WERI-Rb-1 (cell line): ENCODE measurements around the gene POPDC2.
A peak's percentile ranks its signal among the peaks of the same experiment; 100 is the strongest.

ENCODE experiments used
- DNase-seq: peaks from one replicate; pipeline ENCODE4 v3.0.0-alpha.2; 2020
- H3K27ac ChIP-seq: fragments of 250-450 bp; sonication (Bioruptor Pico); 2 replicates; pipeline ENCODE4 v1.5.1; 2020; ENCODE audit warnings: mild to moderate bottlenecking, moderate library complexity
- H3K27me3 ChIP-seq: fragments of 250-450 bp; sonication (Bioruptor Pico); 2 replicates; pipeline ENCODE4 v1.5.1; 2021; ENCODE audit warnings: mild to moderate bottlenecking, low read depth, moderate library complexity; ENCODE audit not compliant: insufficient read depth, severe bottlenecking
- H3K36me3 ChIP-seq: fragments of 250-450 bp; sonication (Bioruptor Pico); 2 replicates; pipeline ENCODE4 v1.5.1; 2020; ENCODE audit warnings: mild to moderate bottlenecking, moderate library complexity
- H3K4me3 ChIP-seq: 2 replicates; pipeline ENCODE4 v1.5.1; 2011; ENCODE audit warnings: low read depth, mild to moderate bottlenecking, control low read depth, low read length
- H3K9me3 ChIP-seq: fragments of 250-450 bp; sonication (Bioruptor Pico); 2 replicates; pipeline ENCODE4 v1.5.1; 2021; ENCODE audit warnings: mild to moderate bottlenecking, moderate library complexity; ENCODE audit not compliant: severe bottlenecking
- CTCF ChIP-seq: IDR thresholded peaks from 2 replicates; pipeline ENCODE4 v1.5.1; 2011; ENCODE audit warnings: low read depth, mild to moderate bottlenecking, control low read depth, inconsistent platforms, low read length

The POPDC2 gene

DNA sequence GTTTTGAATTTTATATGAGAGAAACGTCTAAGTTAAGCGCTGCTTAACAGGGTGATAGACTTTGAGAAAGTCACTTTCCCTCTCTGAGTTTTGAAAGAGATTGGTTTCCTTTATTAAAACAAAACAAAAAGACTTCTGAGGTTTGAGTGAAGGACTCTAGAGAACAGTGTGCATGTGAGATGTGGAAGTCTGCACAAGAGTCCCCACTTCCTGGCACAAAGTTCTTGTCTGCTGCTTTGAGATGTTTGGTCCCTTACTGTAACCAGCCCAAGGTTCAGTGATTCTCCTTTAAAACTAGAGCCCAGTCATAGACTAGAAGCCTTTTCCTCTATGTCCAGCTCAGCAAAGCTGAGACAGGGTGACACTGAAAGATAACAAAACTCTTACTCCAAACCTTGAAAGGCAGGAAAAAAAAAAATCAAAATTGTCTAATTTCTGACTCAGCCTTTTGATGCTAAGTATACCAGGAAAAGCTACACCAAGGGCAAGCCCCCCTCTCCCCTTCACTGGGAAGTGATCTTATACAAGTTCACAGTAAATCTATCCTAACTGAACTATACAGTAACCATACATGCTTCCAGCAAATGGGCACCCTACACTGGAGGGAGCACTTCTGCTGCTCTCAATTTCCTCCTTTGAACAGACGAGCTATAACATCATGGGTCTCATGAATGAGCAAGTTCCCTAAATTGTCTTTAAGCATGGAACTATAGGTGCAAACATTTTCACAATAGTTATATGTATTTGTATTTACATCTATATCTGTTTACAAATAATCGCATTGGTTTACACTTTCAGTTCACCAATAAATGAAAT, 2.3 kb downstream of the POPDC2 start:
- Histone ChIP-seq H3K27me3 (no peaks in the 10 kb centered on the region), H3K4me3 (no peak overlapping the region), H3K36me3 (no peaks in the 10 kb centered on the region), H3K9me3 (no peaks in the 10 kb centered on the region), H3K27ac (no peak overlapping the region)
- TF ChIP-seq CTCF = no peak
- DNase-seq = no peak

DNA sequence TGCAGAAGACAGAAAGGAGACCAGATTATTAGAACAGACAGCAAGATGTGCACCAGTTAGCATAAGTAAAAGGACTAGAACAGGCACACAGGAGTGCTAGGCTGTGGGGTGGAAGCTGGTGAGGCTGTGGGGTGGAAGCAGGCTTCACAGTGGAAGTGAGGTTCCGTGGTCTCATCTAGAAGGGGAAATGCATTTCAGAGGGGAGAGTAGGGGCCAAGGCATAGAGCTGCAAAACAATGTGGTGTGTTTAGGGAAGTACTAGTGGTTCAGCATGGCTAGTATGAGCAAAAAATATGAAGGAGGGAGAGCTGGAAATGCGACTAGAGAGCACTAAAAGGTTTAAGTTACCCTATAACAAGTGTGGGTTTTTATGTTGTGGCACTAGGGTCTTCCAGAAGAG, 6.5 kb downstream of the POPDC2 start:
- H3K27me3 ChIP-seq = no peaks in the 10 kb centered on the region
- no peak for DNase-seq
- no peak for TF ChIP-seq CTCF
- no peaks in the 10 kb centered on the region for H3K36me3 ChIP-seq
- no peak overlapping the region for H3K4me3 ChIP-seq
- H3K9me3 ChIP-seq = no peaks in the 10 kb centered on the region
- no peak overlapping the region for H3K27ac ChIP-seq

DNA sequence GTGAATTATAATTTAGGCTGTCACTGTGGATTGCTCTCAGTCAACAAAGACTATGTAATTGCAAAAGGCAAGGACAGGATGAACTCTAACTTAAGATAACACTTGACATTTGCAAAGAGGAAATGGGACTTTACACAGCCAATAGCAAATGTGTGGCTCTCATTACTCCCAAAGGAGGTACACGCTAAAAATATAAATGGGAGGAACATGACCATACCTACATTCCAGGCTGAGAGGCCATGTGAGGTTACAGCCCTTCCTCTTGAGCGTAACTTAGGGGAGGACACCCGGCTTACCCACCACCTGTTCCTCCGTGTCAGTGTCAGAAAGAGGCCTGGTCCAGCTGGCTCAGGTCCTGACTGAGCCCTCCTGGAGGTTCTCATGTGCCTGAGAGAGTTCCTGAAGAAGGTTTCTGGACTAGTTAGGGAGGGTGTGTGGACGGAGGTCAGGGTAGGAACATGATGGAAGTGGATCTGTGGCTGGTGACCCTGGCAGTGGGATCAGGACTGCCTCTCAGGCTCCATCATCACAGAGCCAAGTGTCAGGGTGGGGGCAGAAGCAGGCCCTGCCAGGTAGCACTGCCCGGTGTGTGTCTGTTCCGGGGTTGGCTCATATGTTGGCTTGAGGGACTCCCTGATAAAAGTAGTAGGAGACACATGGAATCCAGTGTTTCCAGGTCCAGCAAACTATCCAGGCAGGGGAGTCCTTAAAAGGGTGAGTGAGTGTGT, 7.9 kb downstream of the POPDC2 start:
- Histone ChIP-seq H3K27me3 (no peaks in the 10 kb centered on the region), H3K4me3 (no peak overlapping the region), H3K36me3 (no peaks in the 10 kb centered on the region), H3K9me3 (no peaks in the 10 kb centered on the region), H3K27ac (no peak overlapping the region)
- peak; percentile 57 for DNase-seq
- no peak for TF ChIP-seq CTCF

DNA sequence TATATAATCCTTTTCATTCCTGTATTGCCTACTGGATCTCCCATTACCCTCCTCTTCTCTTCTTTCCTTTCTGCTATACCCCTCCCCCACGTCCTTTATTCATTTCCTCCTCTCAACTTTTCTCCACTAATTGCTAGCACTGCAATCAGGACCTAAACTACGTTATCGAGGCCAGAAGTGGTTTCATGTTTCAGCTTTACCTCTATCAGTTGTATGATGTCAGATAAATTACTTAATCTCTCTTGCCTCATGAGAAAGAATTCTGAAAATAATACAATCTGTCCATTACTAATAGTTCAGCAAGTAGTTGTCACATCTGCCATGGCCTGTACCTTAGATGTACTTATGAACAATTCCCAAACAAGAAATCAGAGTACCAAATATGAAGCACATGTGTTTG, 10.6 kb downstream of the POPDC2 start:
- Histone ChIP-seq H3K27ac (no peak overlapping the region), H3K36me3 (no peaks in the 10 kb centered on the region), H3K27me3 (no peaks in the 10 kb centered on the region), H3K4me3 (no peak overlapping the region), H3K9me3 (no peaks in the 10 kb centered on the region)
- DNase-seq = no peak
- TF ChIP-seq CTCF = no peak

DNA sequence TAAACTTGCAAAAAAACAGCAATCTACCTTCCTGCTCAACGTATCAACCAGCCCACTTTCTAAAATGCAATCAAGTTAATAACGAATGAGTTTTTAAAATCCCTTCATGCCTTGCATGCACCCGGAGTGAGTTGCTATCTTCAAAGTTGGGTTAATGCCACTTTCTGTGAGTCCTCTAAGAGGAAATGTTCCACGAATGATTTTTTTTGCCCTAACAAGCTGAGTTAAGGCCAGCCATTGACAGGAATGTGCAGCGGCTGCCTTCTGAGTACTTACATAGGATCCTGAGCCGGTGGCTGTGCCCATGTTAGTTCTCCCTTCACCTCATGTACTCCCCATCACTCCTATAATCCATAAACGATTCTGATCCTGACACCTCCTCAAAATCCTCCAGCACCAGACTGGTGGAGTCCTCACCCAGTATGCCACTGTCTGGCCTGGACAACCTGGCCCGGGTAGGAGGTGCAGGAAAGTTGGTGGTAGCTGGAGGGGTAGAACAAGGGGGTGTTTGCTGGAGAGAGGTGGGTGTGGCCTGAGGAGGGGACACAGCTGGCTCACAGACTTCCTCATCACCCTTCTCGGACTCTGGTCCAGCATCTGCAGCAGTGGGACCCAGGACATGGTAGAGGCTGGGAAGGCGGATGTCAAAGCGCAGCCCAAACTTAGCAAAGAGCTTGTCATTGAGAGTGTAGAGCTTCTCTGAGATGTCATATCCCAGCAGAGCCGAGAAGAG, 12.4 kb downstream of the POPDC2 start:
- Histone ChIP-seq H3K27ac (no peak overlapping the region), H3K4me3 (no peak overlapping the region), H3K9me3 (no peaks in the 10 kb centered on the region), H3K36me3 (no peaks in the 10 kb centered on the region), H3K27me3 (no peaks in the 10 kb centered on the region)
- no peak for DNase-seq
- no peak for TF ChIP-seq CTCF
